Activated CD8-positive, alpha-beta T cell treated with anti-CD3 and anti-CD28 coated beads for 36 hours (primary cell): ENCODE data around the gene IL2RA. TPM values are rescaled to one million over a fixed set of nuclear protein-coding genes. Genes with fewer than 3 reads are reported as not detected.

Experiments used
- ATAC-seq: fragments of 200-7000 bp; cut with Tn5 transposase; one replicate; pipeline ENCODE4 v1.10.0; 2021; ENCODE audit warnings: mild to moderate bottlenecking, moderate library complexity
- CTCF ChIA-PET: fragments of 350-600 bp; sonication (Branson Sonifier 250); formaldehyde crosslinking; loops from one replicate; lab custom pipeline; 2021; ENCODE audit warnings: antibody characterized with exemption; lab: Charles Lee
- POLR2A ChIA-PET: fragments of 350-600 bp; sonication (Branson Sonifier 250); formaldehyde crosslinking; loops from one replicate; lab custom pipeline; 2021; ENCODE audit warnings: antibody characterized with exemption; lab: Charles Lee
- DNase-seq: peaks from one replicate; pipeline ENCODE4 v3.0.0-alpha.2; 2020
- H3K27ac Mint-ChIP-seq: one replicate; pipeline ENCODE4 v1.8.0; 2021; ENCODE audit warnings: mild to moderate bottlenecking, mixed read lengths
- H3K27me3 Mint-ChIP-seq: one replicate; pipeline ENCODE4 v1.8.0; 2021; ENCODE audit warnings: mixed read lengths
- H3K36me3 Mint-ChIP-seq: one replicate; pipeline ENCODE4 v1.8.0; 2021; ENCODE audit warnings: low read depth, mixed read lengths
- H3K4me1 Mint-ChIP-seq: one replicate; pipeline ENCODE4 v1.8.0; 2021; ENCODE audit warnings: low read depth, mixed read lengths
- H3K4me3 Mint-ChIP-seq: one replicate; pipeline ENCODE4 v1.8.0; 2021; ENCODE audit warnings: mild to moderate bottlenecking, moderate library complexity, mixed read lengths
- H3K9me3 Mint-ChIP-seq: one replicate; pipeline ENCODE4 v1.8.0; 2021; ENCODE audit warnings: mixed read lengths
- CTCF ChIP-seq: fragments of 200-600 bp; IDR thresholded peaks from one replicate; pipeline ENCODE4 v1.8.0; 2022; ENCODE audit warnings: antibody characterized with exemption, mild to moderate bottlenecking
- intact Hi-C: fragments of 100-400 bp; cut with micrococcal nuclease; formaldehyde crosslinking; loops from one replicate; pipeline ENCODE4 v1.10.0; 2022
- total RNA-seq, 2 experiments: library from RNA; stranded (reverse); gene quantifications; one replicate each; pipeline ENCODE4 v1.2.3, GENCODE V29; 2021

The IL2RA gene
- total RNA-seq, 2 experiments from 2014 or later: 868 to 874 TPM

GRCh38 chr10:5987747-5988146 lies 74.4 kb downstream of the IL2RA start:
- intact Hi-C loops: no loop called here
- H3K4me1 Mint-ChIP-seq: peaks cover 11% of the 10 kb centered on the region
- ATAC-seq (peak; percentile 91), DNase-seq (no peak)
- POLR2A ChIA-PET: interaction anchor here (0.6 to 1.2 kb wide), 5 partner anchors 10 to 97 kb away, joined by 3 to 4 read pairs (median 3); no protein-coding TSS in a partner anchor
- H3K36me3 Mint-ChIP-seq: no peaks in the 10 kb centered on the region
- H3K27ac Mint-ChIP-seq: peak overlapping the region; percentile 30
- peaks cover 3% of the 10 kb centered on the region for H3K27me3 Mint-ChIP-seq
- H3K4me3 Mint-ChIP-seq: no peak overlapping the region
- CTCF ChIA-PET: interaction anchor here (1.0 to 1.5 kb wide), 2 partner anchors 12 to 26 kb away, joined by 4 to 7 read pairs; no protein-coding TSS in a partner anchor
- no peak for TF ChIP-seq CTCF
- H3K9me3 Mint-ChIP-seq: peaks cover 13% of the 10 kb centered on the region

DNA sequence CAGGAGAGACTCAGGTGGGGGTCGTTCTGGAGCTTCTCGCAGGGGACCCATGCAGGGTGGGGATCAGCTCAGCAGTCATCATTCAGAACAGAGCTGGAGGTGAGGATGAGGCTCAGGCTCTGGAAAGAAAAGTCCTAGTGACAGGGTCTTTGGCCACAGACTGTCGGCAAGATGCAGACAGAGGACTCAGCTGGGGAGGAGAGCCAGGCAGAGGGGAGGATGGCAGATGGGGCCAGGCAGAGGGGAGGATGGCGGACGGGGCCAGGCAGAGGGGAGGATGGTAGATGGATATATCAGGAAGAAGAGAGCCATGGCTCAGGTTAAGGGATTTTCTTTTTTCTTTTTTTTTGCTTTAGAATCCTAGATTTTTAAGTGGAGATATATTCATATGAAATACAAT lies 77.1 kb downstream of the IL2RA start:
- Mint-ChIP-seq H3K4me1 (peaks cover 11% of the 10 kb centered on the region), H3K4me3 (no peak overlapping the region), H3K9me3 (no peaks in the 10 kb centered on the region), H3K27ac (no peak overlapping the region), H3K27me3 (peaks cover 9% of the 10 kb centered on the region), H3K36me3 (no peaks in the 10 kb centered on the region)
- DNase-seq (no peak), ATAC-seq (no peak)
- ChIA-PET POLR2A (no interaction called here), CTCF (no interaction called here)
- TF ChIP-seq CTCF: no peak
- intact Hi-C loops: no loop called here

DNA sequence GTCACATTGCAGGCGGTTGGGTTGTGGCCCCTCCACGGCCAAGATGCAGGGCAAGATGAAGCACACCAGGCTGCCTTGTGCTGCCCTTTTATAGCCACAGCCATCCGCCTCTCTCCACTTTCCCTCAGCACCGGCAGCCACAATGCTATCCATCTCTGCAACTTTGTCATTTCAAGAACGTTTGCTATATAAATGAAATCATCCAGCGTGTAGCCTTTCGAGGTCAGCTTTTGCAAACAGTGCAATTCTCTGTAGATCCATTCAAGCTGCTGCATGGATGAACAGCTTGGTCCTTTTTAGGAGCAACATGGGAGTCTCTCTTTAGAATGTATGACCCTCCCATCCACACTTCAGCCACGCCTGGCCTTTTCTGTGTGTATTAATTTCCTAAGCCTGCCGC lies 78.4 kb downstream of the IL2RA start:
- Mint-ChIP-seq H3K9me3 (no peaks in the 10 kb centered on the region), H3K27ac (no peak overlapping the region), H3K4me1 (peaks cover 11% of the 10 kb centered on the region), H3K4me3 (no peak overlapping the region), H3K36me3 (no peaks in the 10 kb centered on the region), H3K27me3 (peaks cover 10% of the 10 kb centered on the region)
- no peak for TF ChIP-seq CTCF
- DNase-seq: no peak
- no peak for ATAC-seq
- ChIA-PET POLR2A (no interaction called here), CTCF (no interaction called here)
- intact Hi-C loops: no loop called here

DNA sequence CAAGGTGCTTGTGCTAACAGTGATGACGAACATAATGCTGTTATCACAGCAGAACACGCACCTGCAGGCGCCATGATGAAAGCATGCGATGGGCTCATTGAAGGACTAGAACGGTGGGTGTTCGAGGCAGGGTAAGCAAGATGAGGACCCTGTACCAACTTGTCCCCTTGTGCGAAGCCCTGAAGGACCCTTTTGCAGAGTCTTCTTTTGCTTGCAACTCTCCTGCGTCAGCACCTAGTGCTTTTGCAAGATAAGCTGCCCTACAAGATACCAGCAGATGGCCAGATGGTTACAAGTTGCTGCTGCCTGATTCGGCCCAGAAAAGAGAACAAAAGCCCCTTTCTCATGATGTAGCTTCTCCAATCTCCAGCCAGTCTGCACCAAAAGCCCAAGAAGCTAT lies 80.6 kb downstream of the IL2RA start:
- no peak for TF ChIP-seq CTCF
- ATAC-seq: no peak
- H3K27ac Mint-ChIP-seq: no peak overlapping the region
- H3K36me3 Mint-ChIP-seq: no peaks in the 10 kb centered on the region
- no peaks in the 10 kb centered on the region for H3K9me3 Mint-ChIP-seq
- H3K4me1 Mint-ChIP-seq: peaks cover 3% of the 10 kb centered on the region
- CTCF ChIA-PET: no interaction called here
- peaks cover 7% of the 10 kb centered on the region for H3K27me3 Mint-ChIP-seq
- no peak overlapping the region for H3K4me3 Mint-ChIP-seq
- intact Hi-C loops: no loop called here
- POLR2A ChIA-PET: no interaction called here
- DNase-seq: no peak

- H3K36me3 Mint-ChIP-seq: peaks cover 10% of the 10 kb centered on the region
- ChIA-PET POLR2A (interaction anchor here (0.6 to 3.4 kb wide), 7 partner anchors 9 to 111 kb away, joined by 3 to 21 read pairs (median 9); partner anchors contain the start of gene IL2RA), CTCF (interaction anchor here (1.1 to 1.5 kb wide), 2 partner anchors 11 to 114 kb away, joined by 3 to 5 read pairs; no protein-coding TSS in a partner anchor)
Observed at GRCh38 chr10:5978230-5978489, 84.0 kb downstream of the IL2RA start.

More at GRCh38 chr10:5978230-5978489, 84.0 kb downstream of the IL2RA start:
- H3K4me1 Mint-ChIP-seq: peaks cover 27% of the 10 kb centered on the region
- peaks cover 7% of the 10 kb centered on the region for H3K27me3 Mint-ChIP-seq
- H3K27ac Mint-ChIP-seq: peak overlapping the region; percentile 78
- TF ChIP-seq CTCF: no peak
- DNase-seq (no peak), ATAC-seq (no peak)
- peak overlapping the region; percentile 95 for H3K4me3 Mint-ChIP-seq
- H3K9me3 Mint-ChIP-seq: no peaks in the 10 kb centered on the region
- intact Hi-C loops: loop anchor here (5.0 to 10.0 kb wide), 2 partner anchors 69 to 163 kb away; partner anchors contain the start of gene GDI2
